ENCODE measurements around the gene CDC14C. TPM values are rescaled to one million over a fixed set of nuclear protein-coding genes. Genes with fewer than 3 reads are reported as not detected.

Gene CDC14C
- polyA plus RNA-seq, 1 donor (not counting 4 experiments of a cell fraction or from before 2014, with no cell fraction given): not detected

DNA sequence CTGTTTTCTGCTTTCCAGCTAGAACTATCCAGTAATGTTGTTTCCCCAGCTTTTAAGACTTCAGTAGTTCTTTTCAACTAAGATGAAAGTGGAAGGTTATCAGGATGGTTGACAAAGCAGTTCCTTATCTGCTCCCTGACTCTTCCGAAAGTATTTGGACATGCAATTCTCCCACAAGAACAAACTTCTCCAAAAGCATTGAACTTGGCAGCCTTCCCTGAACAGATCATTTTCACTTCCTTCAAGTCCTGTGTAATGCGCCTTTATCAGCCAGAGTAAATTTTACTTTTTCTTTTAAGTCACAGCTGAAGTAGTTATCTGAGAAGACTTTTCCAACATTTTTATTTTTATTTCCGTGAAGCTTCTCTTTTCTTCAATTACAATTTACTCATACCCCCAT lies 39.7 kb downstream of the CDC14C start:
- no peak for DNase-seq (ENCODE audit: low read depth, low spot score)
- no peaks in the 10 kb centered on the region for H4K20me1 ChIP-seq (ENCODE audit: control insufficient read depth, extremely low read depth, insufficient read depth, low read length)
- H3K27me3 ChIP-seq (ENCODE audit: control insufficient read depth, extremely low read depth, insufficient read depth, low read length): no peaks in the 10 kb centered on the region
- dilution Hi-C loops (cut with MboI; ENCODE audit: extremely low pct_ligation_motif_present, low sequenced_read_pairs): no loop called here
- no peaks in the 10 kb centered on the region for H3K36me3 ChIP-seq (ENCODE audit: control insufficient read depth in 2 of 2, extremely low read depth in 1 of 2, insufficient read depth in 2 of 2, low read length in 2 of 2)
- H3K4me3 ChIP-seq (ENCODE audit: control insufficient read depth in 2 of 3, extremely low read depth in 1 of 3, insufficient read depth in 2 of 3, low read depth in 1 of 3, low read length in 3 of 3): no peak overlapping the region
- no peak overlapping the region for H3K27ac ChIP-seq (ENCODE audit: control insufficient read depth, insufficient read depth, low read length)
- no peaks in the 10 kb centered on the region for H3K4me1 ChIP-seq (ENCODE audit: control insufficient read depth, extremely low read depth, insufficient read depth, low read length)
- no peak overlapping the region for H3K4me2 ChIP-seq (ENCODE audit: control insufficient read depth, extremely low read depth, insufficient read depth, low read depth, low read length)
- no peak overlapping the region for H3K9ac ChIP-seq (ENCODE audit: control insufficient read depth, extremely low read depth, insufficient read depth, low read length)
- H2AFZ ChIP-seq (ENCODE audit: control insufficient read depth, low read length): no peak overlapping the region
- H3K9me1 ChIP-seq (ENCODE audit: control insufficient read depth, extremely low read depth, insufficient read depth, low read length): no peaks in the 10 kb centered on the region
- H3K79me2 ChIP-seq (ENCODE audit: control insufficient read depth, insufficient read depth, low read length): no peaks in the 10 kb centered on the region
- FAIRE-seq: no peak
- no peaks in the 10 kb centered on the region for H3K9me3 ChIP-seq (ENCODE audit: control insufficient read depth, low read depth, low read length)
- no peak for TF ChIP-seq EZH2 (IDR thresholded peaks at IDR 0.05; ENCODE audit: low read length)
- TF ChIP-seq, protein P1, sequence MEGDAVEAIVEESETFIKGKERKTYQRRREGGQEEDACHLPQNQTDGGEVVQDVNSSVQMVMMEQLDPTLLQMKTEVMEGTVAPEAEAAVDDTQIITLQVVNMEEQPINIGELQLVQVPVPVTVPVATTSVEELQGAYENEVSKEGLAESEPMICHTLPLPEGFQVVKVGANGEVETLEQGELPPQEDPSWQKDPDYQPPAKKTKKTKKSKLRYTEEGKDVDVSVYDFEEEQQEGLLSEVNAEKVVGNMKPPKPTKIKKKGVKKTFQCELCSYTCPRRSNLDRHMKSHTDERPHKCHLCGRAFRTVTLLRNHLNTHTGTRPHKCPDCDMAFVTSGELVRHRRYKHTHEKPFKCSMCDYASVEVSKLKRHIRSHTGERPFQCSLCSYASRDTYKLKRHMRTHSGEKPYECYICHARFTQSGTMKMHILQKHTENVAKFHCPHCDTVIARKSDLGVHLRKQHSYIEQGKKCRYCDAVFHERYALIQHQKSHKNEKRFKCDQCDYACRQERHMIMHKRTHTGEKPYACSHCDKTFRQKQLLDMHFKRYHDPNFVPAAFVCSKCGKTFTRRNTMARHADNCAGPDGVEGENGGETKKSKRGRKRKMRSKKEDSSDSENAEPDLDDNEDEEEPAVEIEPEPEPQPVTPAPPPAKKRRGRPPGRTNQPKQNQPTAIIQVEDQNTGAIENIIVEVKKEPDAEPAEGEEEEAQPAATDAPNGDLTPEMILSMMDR (optimal IDR thresholded peaks at IDR 0.05 in 1 of 3, IDR thresholded peaks at IDR 0.05 in 1 of 3, conservative IDR thresholded peaks at IDR 0.05 in 1 of 3; ENCODE audit: extremely low read depth in 1 of 3, insufficient read depth in 2 of 3, low read length in 3 of 3): no peak

DNA sequence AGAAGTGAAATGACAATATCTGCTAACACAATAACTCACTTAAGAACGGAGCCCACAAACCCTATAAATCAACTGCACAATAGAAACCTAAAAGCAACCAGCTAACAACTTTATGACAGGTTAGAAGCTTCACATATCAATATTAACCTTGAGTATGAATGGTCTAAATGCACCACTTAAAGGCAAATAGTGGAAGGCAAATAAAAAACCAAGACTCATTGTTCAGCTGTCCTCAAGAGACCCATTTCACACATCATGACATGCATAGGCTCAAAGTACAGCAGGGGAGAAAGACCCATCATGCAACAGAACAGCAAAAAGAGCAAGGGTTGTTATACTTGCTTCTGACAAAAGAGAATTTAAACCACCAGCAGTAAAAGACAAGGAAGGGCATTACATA lies 46.8 kb downstream of the CDC14C start:
- Histone ChIP-seq H3K27ac (ENCODE audit: control insufficient read depth, insufficient read depth, low read length) (no peak overlapping the region), H2AFZ (ENCODE audit: control insufficient read depth, low read length) (no peak overlapping the region), H3K9me1 (ENCODE audit: control insufficient read depth, extremely low read depth, insufficient read depth, low read length) (no peaks in the 10 kb centered on the region), H3K9me3 (ENCODE audit: control insufficient read depth, low read depth, low read length) (no peaks in the 10 kb centered on the region), H3K79me2 (ENCODE audit: control insufficient read depth, insufficient read depth, low read length) (no peaks in the 10 kb centered on the region), H4K20me1 (ENCODE audit: control insufficient read depth, extremely low read depth, insufficient read depth, low read length) (no peaks in the 10 kb centered on the region), H3K4me3 (ENCODE audit: control insufficient read depth in 2 of 3, extremely low read depth in 1 of 3, insufficient read depth in 2 of 3, low read depth in 1 of 3, low read length in 3 of 3) (no peak overlapping the region), H3K4me2 (ENCODE audit: control insufficient read depth, extremely low read depth, insufficient read depth, low read depth, low read length) (no peak overlapping the region), H3K36me3 (ENCODE audit: control insufficient read depth in 2 of 2, extremely low read depth in 1 of 2, insufficient read depth in 2 of 2, low read length in 2 of 2) (no peaks in the 10 kb centered on the region), H3K27me3 (ENCODE audit: control insufficient read depth, extremely low read depth, insufficient read depth, low read length) (no peaks in the 10 kb centered on the region), H3K4me1 (ENCODE audit: control insufficient read depth, extremely low read depth, insufficient read depth, low read length) (no peaks in the 10 kb centered on the region), H3K9ac (ENCODE audit: control insufficient read depth, extremely low read depth, insufficient read depth, low read length) (no peak overlapping the region)
- DNase-seq (ENCODE audit: low read depth, low spot score) (no peak), FAIRE-seq (no peak)
- TF ChIP-seq, protein P1 (optimal IDR thresholded peaks at IDR 0.05 in 1 of 3, IDR thresholded peaks at IDR 0.05 in 1 of 3, conservative IDR thresholded peaks at IDR 0.05 in 1 of 3; ENCODE audit: extremely low read depth in 1 of 3, insufficient read depth in 2 of 3, low read length in 3 of 3): no peak
- TF ChIP-seq EZH2 (IDR thresholded peaks at IDR 0.05; ENCODE audit: low read length): no peak
- dilution Hi-C loops (cut with MboI; ENCODE audit: extremely low pct_ligation_motif_present, low sequenced_read_pairs): no loop called here

Measured in keratinocyte (primary cell).